Inferior parietal cortex (tissue), 1 donor: ENCODE results near the gene TLE2.
"Not testable (repeated sequence)": the region's sequence is repeated elsewhere in the genome, so short reads cannot be mapped to it uniquely, and the experiment has no call there.

Experiments
- DNase-seq: peaks from one replicate; pipeline ENCODE4 v3.0.0-alpha.2; 2016; ENCODE audit errors: extremely low spot score

The TLE2 gene

DNA sequence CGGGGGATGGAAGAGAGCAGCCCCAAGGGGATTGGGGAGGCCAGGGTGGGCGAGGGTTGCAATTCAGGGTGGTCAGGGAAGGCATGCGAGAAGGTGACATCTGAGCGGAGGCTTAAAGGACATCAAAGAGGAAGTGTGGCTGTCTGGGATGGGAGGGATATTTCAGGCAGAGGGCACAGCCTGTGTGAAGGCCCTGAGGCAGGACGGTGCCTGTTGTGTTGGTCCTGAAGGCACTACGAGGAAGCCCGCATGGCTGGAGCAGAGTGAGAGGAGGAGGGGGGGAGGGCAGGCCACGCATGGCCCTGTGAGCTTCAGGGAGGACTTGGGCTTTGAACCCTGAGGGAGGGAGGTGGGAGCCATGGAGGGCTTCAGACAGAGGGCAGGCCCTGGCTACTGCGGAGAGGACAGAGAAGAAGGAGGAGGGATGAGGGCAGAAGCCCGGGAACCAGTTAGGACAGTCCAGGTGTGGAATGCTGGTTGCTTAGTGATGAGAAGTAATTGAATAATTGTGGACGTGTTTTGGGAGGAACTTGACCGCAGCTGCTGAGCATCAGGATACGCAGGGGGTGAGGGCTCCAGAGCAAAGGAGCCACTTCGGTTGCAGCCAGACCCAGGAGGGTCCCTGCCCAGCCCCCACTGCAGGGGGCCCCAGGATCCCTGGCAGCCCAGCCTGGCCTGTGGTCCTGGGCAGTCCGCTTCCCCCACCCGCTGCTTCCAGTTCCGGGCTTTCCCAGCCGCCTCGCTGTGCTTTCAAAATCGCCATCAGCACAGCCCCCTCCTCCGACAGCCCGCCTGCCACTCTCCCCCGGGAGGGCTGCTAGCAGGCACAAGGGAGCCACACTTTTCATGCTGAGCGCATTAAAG is 45.5 kb downstream of the TLE2 start:
- DNase-seq = no peak

GRCh38 chr19:2982983-2983350 is 46.1 kb downstream of the TLE2 start:
- peak; percentile 31 for DNase-seq

DNA sequence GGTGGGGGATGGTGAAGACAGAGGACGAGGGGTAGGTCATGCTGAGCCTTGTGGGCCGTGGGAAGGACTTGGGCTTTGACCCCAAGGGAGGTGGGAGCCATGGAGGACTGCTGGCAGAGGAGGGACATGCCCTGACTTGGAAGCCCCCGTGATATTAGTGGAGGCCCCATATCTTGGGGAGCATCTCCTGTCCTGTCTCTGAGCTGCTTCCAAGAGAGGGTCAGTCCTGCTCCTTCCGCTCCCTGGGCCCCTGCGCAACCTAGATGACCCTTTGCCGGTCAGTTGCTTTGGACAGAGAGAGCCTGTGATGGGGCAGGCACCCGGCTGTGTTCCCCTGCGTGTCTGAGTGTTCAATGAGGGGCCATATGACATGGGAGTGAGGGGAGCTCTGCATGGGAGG is 46.5 kb downstream of the TLE2 start:
- no peak for DNase-seq

GRCh38 chr19:2981898-2982297 is 47.2 kb downstream of the TLE2 start:
- DNase-seq = no peak

DNA sequence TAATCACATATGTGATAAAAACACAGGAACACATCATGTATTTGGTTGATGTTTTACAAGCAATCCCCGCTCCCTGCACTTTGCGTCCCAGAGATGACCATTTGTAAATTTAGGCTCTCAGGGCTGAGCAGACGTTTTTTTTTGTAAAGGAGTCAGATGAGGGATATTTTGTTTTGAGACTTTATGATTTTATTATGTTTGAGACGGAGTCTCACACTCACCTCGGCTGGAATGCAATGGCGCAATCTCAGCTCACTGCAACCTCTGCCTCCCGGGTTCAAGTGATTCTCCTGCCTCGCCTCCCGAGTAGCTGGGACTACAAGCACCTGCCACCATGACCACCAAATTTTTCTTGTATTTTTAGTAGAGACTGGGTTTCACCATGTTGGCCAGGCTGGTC is 50.3 kb downstream of the TLE2 start:
- no peak for DNase-seq

- DNase-seq = no peak
Measured at GRCh38 chr19:2978166-2978767, 50.8 kb downstream of the TLE2 start.

DNA sequence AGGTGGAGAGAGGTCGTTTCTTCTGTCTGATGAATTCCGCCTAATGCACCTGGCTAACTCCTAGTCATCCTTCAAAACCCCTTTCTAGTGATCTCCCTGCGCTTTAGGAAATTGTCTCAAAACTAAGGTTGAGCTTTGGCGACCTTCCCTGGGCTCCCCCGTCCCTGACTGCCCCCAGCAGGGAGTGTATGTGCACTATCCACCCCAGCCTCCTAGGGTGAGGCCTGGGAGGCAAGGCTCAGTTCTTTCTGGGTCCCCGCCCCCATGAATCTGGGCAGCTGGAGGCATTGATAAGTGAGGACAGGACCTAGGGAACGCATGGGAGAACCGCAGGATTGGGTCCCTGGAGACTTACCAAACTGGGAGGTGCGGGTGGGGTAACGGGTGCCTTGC is 51.3 kb downstream of the TLE2 start:
- DNase-seq = no peak

GRCh38 chr19:2977001-2977745 is 51.9 kb downstream of the TLE2 start, which contains the start of gene TLE6:
Gene TLE6 (plus strand): TSS chr19:2977564. CDS start chr19:2978234, 670 bp downstream.
- peak; percentile 90 for DNase-seq

- DNase-seq = no peak
Measured at GRCh38 chr19:2976609-2977000, 52.5 kb downstream of the TLE2 start.

GRCh38 chr19:2974342-2975041 is 54.6 kb downstream of the TLE2 start:
- no peak for DNase-seq

DNA sequence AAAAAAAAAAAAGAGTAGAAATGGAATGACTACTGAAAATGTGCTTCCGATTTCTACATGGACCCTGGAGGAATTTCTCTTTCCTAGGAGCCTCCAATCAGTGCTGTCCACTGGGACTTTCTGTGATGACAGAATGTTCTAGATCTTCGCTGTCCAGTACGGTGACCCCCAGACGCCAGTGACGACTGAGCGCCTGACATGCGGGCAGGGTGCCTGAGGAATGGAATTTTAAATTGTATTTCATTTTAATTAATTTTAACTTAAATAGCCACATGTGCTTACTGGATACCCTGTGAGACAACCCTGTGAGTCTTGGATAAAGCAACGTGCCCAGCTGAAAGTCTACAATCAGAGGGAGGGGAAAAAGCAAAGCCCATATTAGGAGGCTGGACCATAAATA is 55.9 kb downstream of the TLE2 start:
- DNase-seq = no peak

DNA sequence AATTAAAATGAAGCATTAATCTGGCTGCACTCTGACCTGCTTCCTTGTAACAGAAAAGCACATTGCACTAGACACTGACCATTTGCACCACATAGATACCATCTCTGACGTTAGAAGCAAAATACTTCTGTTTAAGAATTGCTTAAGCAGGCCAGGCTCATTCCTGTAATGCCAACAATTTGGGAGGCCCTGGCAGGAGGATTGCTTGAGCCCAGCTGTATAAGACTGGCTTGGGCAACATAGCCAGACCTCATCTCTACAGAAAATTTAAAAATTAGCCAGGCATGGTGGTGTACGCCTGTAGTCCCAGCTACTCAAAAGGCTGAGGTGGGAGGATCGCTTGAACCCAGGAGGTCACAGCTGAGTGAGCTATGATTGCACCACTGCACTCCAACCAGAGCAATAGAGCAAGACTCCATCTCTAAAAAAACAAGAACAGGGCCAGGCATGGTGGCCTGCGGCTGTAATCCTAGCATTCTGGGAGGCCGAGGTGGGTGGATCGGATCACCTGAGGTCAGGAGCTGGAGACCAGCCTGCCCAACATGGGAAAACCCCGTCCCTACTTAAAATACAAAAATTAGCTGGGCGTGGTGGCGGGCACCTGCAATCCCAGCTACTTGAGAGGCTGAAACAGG is 58.8 kb downstream of the TLE2 start:
- DNase-seq = no peak

DNA sequence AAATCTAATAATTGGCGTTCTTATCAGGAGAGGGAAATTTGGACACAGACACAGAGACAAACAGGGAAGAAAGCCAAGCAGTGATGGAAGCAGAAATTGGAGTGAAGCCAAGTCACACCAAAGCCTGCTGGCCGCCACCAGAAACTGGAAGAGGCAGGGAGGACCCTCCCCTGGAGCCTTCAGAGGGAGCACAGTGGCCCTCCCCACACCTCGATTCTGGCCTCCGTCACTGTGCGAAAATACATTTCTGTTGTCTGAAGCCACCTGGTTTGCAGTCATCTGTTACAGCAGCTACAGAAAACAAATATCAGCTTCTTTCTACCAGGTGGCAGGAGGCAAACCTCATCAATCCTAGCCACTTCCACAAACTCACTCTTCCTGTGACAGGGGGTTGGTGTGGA is 60.0 kb downstream of the TLE2 start:
- no peak for DNase-seq

DNA sequence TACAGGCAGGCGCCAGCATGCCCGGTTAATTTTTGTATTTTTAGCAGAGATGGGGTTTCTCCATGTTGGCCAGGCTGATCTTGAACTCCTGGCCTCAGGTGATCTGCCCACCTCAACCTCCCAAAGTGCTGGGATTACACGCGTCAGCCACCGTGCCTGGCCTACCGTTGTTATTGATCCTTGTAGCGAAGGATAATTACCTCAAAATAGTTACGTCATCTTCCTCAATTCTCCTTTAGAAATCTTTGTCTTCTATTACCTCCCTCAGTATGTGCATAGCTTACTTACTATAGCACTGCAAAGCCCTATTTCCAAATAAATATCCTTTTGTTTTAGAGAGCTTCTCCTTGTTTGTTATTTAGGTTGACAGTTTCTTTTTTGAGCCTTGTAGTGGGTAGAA is 61.1 kb downstream of the TLE2 start:
- DNase-seq = no peak

GRCh38 chr19:2964874-2965273 is 64.2 kb downstream of the TLE2 start:
- DNase-seq = no peak

DNA sequence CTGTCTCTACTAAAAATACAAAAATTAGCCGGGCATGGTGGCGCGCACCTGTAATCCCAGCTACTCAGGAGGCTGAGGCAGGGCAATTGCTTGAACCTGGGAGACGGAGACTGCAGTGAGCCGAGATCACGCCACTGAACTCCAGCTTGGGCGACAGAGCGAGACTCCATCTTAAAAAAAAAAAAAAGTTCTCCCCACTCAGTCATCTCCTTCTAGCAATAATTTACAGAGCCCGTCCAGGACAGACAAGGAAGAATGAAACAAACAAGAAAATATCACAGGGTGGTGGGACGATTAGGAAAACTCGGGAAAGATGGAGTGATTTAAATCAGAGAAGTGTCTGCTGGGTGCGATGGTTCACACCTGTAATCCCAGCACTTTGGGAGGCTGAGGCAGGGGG is 65.4 kb downstream of the TLE2 start:
- not testable (repeated sequence) for DNase-seq

- no peak for DNase-seq
Measured at GRCh38 chr19:2963122-2963521, 66.0 kb downstream of the TLE2 start.

- peak; percentile 90 for DNase-seq
Measured at GRCh38 chr19:2962018-2962670, 66.9 kb downstream of the TLE2 start.

GRCh38 chr19:2960120-2960519 is 69.0 kb downstream of the TLE2 start:
- no peak for DNase-seq

GRCh38 chr19:2957160-2957559 is 71.9 kb downstream of the TLE2 start:
- no peak for DNase-seq

DNA sequence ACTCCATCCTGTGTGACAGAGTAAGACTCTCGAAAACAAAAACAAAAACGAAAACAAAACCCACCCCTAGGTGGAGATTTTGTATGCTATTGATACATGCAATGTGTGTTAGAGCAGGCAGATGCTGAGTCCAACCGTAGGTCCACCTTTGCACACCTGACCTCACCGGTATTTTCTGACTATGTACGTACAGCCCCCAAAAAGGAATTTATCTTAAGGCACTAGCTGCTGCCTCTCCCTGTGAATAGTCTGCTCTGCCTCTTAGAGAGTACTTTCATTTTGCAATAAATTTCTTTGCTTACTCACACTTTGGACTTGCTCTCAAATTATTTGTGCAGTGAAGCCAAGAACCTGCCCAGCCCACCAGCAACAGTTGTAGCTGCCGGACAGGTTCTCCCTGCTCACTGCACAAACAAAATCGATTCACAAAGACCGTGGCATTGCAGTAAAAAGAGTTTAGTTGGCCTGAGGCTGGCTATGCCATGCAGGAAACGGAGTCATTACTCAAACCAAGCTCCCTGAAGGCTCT is 76.1 kb downstream of the TLE2 start:
- no peak for DNase-seq
